Thymus (tissue), 11 donors: ENCODE results near the gene CALB2. TPM values are rescaled to one million over a fixed set of nuclear protein-coding genes. Genes with fewer than 3 reads are reported as not detected.

Experiments
- DNase-seq, 9 donors: peaks; one replicate each; pipeline ENCODE4 v3.0.0-alpha.2; 2013; ENCODE audit warnings: low spot score in 9 of 9, low read depth in 6 of 9, missing footprints in 1 of 9
- H3K27ac ChIP-seq, 2 donors: one replicate each; pipeline ENCODE4 v1.5.1; 2013; ENCODE audit warnings: control low read depth in 1 of 2, low read depth in 1 of 2, low read length in 1 of 2, mild to moderate bottlenecking in 1 of 2, moderate library complexity in 1 of 2
- H3K27me3 ChIP-seq, 2 donors: one replicate each; pipeline ENCODE4 v1.5.1; 2013; ENCODE audit warnings: low read length in 1 of 2; ENCODE audit not compliant: control insufficient read depth in 2 of 2, insufficient read depth in 1 of 2
- H3K36me3 ChIP-seq, 2 donors: one replicate each; pipeline ENCODE4 v1.5.1; 2013; ENCODE audit warnings: low read length in 1 of 2, mild to moderate bottlenecking in 1 of 2, moderate library complexity in 1 of 2; ENCODE audit not compliant: control insufficient read depth in 2 of 2, insufficient read depth in 2 of 2
- H3K4me1 ChIP-seq, 2 donors: one replicate each; pipeline ENCODE4 v1.5.1; 2013; ENCODE audit warnings: low read length in 2 of 2; ENCODE audit not compliant: control insufficient read depth in 2 of 2, insufficient read depth in 2 of 2
- H3K4me3 ChIP-seq, 2 donors: one replicate each; pipeline ENCODE4 v1.5.1; 2013; ENCODE audit warnings: low read length in 2 of 2, control low read depth in 1 of 2, mild to moderate bottlenecking in 1 of 2
- H3K9me3 ChIP-seq, 2 donors: one replicate each; pipeline ENCODE4 v1.5.1; 2013; ENCODE audit warnings: low read length in 1 of 2, mild to moderate bottlenecking in 1 of 2; ENCODE audit not compliant: control insufficient read depth in 2 of 2, insufficient read depth in 1 of 2
- WGBS: extraction: QIAGEN DNeasy Blood & Tissue Kit; methylation state at CpG from one replicate; pipeline ENCODE4 v1.1.7; 2013; 5-methylcytosine and 5-hydroxymethylcytosine counted together
- polyA plus RNA-seq: library from polyadenylated mRNA; stranded (reverse); fragments of 200-250 nt; gene quantifications from one replicate; pipeline ENCODE4 v1.2.3, GENCODE V29; 2013
- total RNA-seq: library from RNA; stranded (reverse); fragments of 120-200 nt; gene quantifications from one replicate; pipeline ENCODE4 v1.2.4, GENCODE V29; 2013
- donor health status: healthy.

CALB2 gene
- total and polyA plus RNA-seq, 2 donors, result 0.24 to 0.78 TPM

DNA sequence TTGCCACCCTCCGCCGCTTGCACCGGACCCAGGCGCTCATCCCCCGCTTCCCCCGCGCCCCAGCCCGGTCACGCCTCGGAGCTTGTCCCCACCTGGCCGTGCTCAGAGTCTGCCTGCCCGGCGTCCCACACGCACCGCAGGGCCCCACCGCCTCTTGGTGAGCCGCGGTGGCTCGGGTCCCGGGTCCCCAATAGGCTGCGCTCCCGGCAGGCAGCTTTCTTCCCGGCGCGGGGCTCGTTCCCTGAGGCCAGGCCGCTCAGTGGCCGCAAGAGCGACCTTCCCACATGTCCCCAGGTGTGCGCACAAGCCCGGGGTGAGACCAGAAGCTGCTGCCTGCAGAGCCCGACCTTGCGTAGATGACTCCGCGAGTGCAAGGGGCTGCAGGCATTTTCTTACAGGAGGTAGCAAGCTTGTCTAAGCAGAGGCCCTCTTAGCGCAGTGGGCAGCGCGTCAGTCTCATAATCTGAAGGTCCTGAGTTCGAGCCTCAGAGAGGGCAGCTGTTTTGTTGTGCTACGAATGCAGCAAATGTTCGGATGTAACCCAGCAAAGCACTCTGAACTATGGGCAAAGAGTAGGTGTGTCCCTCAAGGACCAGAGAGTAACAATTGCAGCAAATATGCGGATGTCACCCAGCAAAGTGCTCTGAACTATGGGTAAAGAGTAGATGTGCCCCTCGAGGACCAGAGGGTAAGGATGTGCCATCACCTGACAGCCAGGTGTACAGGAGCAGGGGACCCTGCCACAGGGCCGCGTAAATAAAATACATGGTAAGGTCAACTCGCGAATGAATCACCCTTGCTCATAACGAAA lies 67.8 kb downstream of the CALB2 start:
- no peak overlapping the region for H3K27ac ChIP-seq
- no peaks in the 10 kb centered on the region for H3K9me3 ChIP-seq
- DNase-seq, result no peak
- no peaks in the 10 kb centered on the region for H3K36me3 ChIP-seq
- no peak overlapping the region for H3K4me3 ChIP-seq
- WGBS, result 5% methylated on average over 48 of the region's 48 CpGs
- H3K27me3 ChIP-seq, result peaks cover 22 to 36% of the 10 kb centered on the region in 2 donors
- no peaks in the 10 kb centered on the region for H3K4me1 ChIP-seq

DNA sequence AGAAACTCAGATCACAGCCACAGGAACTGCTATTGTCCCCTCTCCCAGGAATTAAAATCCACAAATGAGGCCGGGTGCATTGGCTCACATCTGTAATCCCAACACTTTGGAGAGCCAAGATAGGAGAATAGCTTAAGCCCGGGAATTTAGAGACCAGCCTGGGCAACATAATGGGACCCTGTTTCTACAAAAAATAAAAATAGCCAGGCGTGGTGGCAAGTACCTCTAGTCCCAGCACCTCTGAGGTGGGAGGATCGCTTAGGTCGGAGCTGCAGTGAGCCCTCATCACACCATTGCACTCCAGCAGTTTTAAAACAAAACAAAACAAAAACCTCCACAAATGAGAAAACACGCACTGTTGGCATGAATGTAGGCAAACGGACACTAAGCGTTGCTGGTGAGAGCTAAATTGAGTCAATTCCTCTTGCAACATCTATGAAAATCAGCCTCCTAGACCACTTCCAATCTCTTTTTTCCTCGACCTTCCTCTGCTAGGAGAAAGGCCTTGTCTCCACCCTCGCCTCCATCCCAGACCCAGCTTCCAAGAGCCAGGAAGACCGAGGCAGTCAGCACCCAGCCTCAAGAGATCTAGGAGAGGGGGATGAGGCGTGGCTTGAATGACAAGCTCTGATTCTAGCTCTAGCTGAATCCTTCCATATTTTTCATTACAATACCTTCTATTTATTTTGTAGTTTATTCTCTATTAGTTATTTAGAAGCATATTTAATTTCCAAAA lies 68.5 kb downstream of the CALB2 start:
- Histone ChIP-seq H3K36me3 (no peaks in the 10 kb centered on the region), H3K4me1 (no peaks in the 10 kb centered on the region), H3K9me3 (no peaks in the 10 kb centered on the region), H3K27ac (no peak overlapping the region), H3K4me3 (no peak overlapping the region), H3K27me3 (peaks cover 22 to 36% of the 10 kb centered on the region in 2 donors)
- DNase-seq, result no peak
- WGBS, result 75% methylated on average over 12 of the region's 12 CpGs

DNA sequence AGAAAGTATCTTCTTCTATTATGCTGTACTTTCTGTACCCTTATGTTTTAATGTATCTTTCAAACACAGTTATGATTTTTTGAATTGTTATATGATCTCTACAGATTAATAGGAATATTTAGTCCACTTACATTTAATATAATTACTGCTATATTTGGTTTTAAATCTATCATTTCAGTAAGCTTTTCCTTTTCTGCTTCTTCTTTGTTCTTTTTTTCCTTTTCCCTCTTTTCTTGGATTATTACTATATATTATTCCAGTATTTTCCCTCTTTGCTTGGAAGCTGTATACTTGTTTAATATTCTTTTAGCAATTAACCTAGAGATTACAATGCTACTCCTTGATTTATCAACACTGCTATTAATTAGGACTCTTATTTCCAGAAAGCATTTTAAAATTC lies 69.9 kb downstream of the CALB2 start:
- no peaks in the 10 kb centered on the region for H3K36me3 ChIP-seq
- no peaks in the 10 kb centered on the region for H3K4me1 ChIP-seq
- H3K27me3 ChIP-seq, result peaks cover 22 to 36% of the 10 kb centered on the region in 2 donors
- no peak for DNase-seq
- H3K4me3 ChIP-seq, result no peak overlapping the region
- H3K27ac ChIP-seq, result no peak overlapping the region
- H3K9me3 ChIP-seq, result no peaks in the 10 kb centered on the region

DNA sequence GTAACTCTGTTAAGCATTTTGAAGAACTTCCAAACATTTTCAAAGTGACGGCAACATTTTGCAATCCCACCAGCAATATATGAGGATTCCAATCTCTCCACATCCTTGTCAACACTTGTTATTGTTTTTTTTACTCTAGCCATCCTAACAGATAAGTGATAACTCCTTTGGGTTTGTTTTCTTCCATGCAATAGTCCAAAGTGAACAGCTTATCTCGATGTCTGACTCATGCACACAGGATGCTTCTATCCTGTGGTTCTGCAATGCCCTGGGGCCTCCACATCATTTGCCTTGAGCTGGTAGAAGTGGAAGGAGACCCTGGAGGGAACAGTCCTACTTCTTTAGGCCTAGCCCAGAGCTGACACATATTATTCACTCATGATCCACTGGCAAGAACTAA lies 70.4 kb downstream of the CALB2 start:
- no peaks in the 10 kb centered on the region for H3K36me3 ChIP-seq
- H3K4me1 ChIP-seq, result no peaks in the 10 kb centered on the region
- H3K27ac ChIP-seq, result no peak overlapping the region
- 95% methylated on average over 2 of the region's 2 CpGs for WGBS
- peaks cover 22 to 35% of the 10 kb centered on the region in 2 donors for H3K27me3 ChIP-seq
- H3K4me3 ChIP-seq, result no peak overlapping the region
- DNase-seq, result no peak
- H3K9me3 ChIP-seq, result no peaks in the 10 kb centered on the region

DNA sequence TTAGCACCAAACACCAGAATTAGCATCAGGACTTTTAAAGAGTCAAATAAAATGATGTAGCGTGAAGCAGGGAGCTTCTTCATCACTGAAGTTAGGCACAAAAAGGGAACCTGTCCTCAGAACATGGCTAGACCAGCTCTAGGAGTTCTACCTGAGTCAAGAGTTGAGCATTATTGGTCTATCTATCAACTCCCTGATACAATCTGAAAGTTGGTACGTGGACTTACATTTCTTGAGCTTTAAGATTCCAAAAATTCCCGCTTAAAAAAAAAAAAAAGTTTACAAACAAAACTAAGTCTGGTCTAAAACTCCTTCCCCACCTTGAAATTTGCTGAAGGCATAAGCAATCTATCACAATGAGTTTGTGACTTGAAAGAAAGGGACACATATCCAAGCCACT lies 71.1 kb downstream of the CALB2 start:
- Histone ChIP-seq H3K27ac (no peak overlapping the region), H3K4me1 (no peaks in the 10 kb centered on the region), H3K36me3 (no peaks in the 10 kb centered on the region), H3K27me3 (peaks cover 19 to 28% of the 10 kb centered on the region in 2 donors), H3K9me3 (no peaks in the 10 kb centered on the region), H3K4me3 (no peak overlapping the region)
- WGBS, result 88% methylated on average over 3 of the region's 3 CpGs
- no peak for DNase-seq

DNA sequence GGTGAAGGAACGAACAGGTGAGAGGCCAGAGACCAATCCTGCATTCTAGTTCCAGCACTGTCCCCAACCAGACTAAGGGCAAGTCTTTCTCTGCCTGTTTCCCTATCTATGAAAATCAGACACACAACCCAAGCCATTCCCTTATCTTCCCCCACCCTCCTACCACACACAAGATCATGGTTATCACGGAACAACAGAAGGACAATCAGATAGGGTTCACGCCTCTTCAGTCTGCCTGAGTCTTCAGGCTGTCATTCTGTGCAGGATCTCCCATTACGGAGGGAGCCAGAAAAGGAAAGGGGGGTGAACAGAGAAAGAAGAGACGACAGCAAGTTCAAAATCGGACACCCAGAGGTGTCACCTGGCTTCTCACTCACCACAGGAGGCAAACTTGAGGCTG lies 72.2 kb downstream of the CALB2 start:
- Histone ChIP-seq H3K4me3 (no peak overlapping the region), H3K27me3 (peaks cover 13 to 16% of the 10 kb centered on the region in 2 donors), H3K36me3 (no peaks in the 10 kb centered on the region), H3K9me3 (no peaks in the 10 kb centered on the region), H3K27ac (no peak overlapping the region), H3K4me1 (no peaks in the 10 kb centered on the region)
- DNase-seq, result no peak
- WGBS, result 90% methylated on average over 6 of the region's 6 CpGs

DNA sequence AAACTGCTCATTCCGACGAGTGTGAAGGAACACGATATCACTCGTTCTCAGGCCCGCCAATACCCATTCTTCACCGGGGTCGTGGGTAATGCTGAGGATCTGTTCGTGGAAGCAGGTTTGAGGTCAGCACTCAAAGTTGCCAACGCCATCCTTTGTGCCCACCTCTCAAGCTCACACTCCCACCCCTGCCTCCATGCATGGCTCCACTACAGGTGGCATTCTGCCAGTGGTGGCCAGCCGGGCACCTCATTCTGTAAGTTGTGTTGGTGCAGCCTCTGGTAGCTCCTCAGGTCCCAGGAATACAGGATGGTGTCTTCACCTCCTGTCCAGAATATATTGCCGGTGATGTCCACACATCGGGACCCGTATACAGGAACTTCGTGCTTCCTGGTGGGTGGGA lies 72.7 kb downstream of the CALB2 start:
- no peaks in the 10 kb centered on the region for H3K9me3 ChIP-seq
- no peaks in the 10 kb centered on the region for H3K4me1 ChIP-seq
- no peak overlapping the region for H3K27ac ChIP-seq
- no peak for DNase-seq
- peaks cover 8 to 12% of the 10 kb centered on the region in 2 donors for H3K27me3 ChIP-seq
- 91% methylated on average over 14 of the region's 14 CpGs for WGBS
- no peaks in the 10 kb centered on the region for H3K36me3 ChIP-seq
- no peak overlapping the region for H3K4me3 ChIP-seq

DNA sequence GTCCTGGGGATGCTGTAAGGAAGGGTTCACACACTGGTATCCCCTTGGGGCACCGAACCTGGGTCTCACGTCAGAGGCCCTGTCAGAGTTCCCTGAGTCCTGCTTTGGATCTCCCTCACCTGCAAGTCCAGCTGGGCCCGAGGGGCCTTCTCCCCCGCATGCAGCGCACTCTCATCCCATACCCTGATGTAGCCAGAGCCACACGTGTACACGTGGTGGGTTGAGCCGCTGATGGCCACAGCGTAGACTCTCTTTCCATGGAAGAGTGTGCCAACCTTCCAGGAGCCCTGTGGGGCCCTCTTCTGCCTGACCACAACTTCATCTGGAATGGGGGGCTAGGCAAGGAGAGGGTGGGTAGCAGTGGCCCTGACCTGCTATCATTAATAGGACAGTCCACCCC lies 73.5 kb downstream of the CALB2 start:
- no peak overlapping the region for H3K4me3 ChIP-seq
- DNase-seq, result no peak
- H3K4me1 ChIP-seq, result no peaks in the 10 kb centered on the region
- no peak overlapping the region for H3K27ac ChIP-seq
- WGBS, result 97% methylated on average over 9 of the region's 9 CpGs
- H3K36me3 ChIP-seq, result no peaks in the 10 kb centered on the region
- no peaks in the 10 kb centered on the region for H3K9me3 ChIP-seq
- H3K27me3 ChIP-seq, result peaks cover under 1 to 4% of the 10 kb centered on the region in 2 donors

DNA sequence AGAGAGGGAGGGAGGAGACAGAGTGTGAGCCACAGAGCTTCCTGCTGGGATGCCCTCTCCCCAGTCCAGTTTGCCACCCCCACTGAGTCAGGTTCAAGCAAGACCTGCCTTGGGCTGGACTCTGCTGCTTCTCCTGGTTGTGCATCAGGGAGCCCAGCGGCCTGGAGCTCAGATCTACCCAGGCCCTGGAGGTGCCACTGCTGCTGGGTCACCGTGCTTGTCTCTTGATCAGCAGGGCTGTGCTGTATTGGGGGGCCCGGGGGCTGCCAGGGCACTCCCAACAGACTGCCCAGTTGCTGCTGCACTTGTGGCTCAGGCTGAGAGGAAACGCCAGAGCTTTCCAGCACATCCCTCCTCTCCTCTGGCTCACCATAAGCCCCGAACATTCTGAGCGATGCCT lies 74.4 kb downstream of the CALB2 start:
- H3K27me3 ChIP-seq, result no peaks in the 10 kb centered on the region
- no peaks in the 10 kb centered on the region for H3K9me3 ChIP-seq
- H3K4me1 ChIP-seq, result no peaks in the 10 kb centered on the region
- H3K27ac ChIP-seq, result no peak overlapping the region
- H3K36me3 ChIP-seq, result no peaks in the 10 kb centered on the region
- DNase-seq, result no peak
- WGBS, result 89% methylated on average over 6 of the region's 6 CpGs
- no peak overlapping the region for H3K4me3 ChIP-seq
